Measurements from ENCODE around the gene TARS3.
"Not testable (repeated sequence)": the region's sequence is repeated elsewhere in the genome, so short reads cannot be mapped to it uniquely, and the experiment has no call there.

The TARS3 gene

DNA sequence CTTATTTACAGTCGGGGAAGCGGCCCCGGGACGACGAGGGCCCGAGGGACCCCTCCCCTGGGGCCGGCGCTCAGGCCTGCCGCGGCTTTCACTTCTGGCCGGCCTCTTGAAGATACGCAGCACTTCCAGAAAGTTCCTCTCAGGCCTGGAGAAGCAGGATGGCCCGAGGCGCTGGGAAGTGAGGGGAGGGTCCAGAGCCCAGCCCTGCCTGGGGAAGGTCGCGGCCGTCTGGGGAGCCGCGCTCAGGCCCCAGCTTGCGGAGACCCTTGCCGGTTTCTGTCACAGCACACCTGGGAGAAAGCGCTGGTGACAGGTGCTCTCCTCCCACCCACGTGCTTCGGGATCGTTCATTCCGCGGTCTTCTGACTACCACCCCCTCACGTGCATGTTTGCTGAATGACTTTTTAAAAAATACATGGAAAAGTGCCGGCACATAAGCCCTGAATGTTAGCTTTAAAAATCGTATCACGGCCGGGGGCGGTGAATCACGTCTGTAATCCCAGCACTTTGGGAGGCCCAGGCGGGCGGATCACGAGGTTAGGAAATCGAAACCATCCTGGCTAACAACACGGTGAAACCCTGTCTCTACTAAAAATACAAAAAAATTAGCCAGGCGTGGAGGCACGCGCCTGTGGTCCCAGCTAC is 71.4 kb downstream of the TARS3 start:
- peak; percentile 39 for DNase-seq

DNA sequence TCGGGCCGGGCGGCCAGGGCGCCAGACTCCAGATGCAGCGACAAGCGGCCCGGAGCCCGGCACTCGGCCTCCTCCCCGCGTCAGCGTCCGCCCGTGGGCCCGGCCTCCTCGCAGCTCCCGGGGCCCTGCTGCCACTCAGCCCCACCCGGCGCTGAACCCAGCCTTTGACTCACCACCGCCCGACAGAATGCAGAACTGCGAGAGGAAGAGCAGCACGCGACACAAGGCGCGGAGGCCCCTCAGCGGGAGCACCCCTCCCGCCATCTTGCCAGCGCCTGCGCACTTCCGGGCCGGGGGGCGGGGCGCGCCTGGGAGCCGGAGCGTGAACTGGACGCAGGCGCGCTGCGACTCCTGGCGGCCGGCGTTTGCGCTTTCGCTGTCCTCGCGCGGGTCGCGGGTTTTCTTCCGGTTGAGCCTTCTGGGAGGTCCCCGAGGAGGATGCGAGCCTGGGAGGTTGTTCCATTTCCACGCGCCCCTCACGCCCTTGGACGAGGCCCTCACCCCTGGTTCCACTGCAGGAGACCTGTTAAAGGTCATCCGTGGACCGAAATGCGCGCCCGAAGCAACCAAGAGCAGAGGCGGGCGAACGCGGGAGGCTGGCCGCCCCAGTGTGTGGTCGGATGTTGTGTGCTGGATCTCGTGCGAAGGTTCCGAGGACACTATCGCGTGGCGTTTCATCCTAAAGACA is 72.0 kb downstream of the TARS3 start, which contains the start of gene TM2D3:
TM2D3 (minus strand) TSS at position 284 of the 688 bp plus-strand sequence; CDS start at position 264, 20 bp downstream.
- peak; percentile 91 for DNase-seq

DNA sequence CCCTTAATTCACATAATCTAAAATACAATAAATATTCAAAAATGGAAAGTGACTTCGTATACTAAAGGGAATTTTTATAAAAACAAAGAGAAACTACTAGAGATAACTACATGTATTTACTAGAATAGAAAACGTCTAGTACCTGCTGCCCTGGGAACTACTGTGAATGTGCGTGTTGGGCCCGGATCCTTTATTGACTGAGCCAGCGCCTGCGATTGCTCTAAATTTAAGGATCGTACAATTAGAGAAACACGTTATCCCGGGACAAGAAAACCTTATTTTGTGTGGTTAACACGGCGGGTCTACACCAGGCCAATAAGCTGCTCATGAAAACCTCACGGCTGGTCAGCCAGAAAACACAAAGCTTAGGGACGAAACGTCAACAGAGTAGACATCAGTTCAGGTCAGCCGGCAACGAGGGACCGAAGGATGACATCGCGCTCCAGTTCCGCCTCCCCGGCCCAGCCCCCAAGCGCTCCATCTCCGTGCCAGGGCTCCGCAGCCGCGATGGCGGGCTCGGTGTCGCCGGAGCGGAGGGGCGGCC is 72.6 kb downstream of the TARS3 start:
- DNase-seq = peak; percentile 64

DNA sequence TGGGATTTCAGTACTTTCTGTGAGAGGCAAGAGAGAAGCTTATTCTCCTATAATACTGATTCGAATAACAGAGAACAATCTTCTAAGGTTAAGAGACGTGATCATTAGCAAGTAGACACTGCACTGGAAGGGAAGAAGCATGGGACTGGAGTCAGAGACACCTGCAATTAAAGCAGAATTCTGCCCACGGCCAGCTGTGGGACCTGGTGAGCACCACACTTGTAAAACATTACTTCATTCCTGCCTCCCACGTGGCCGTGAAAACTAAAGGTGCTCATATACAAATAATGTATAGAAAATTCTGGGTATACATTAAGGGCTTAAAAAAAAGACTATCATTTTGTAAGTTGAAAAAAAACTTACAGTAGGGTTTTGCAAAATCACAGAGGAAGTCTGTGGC is 74.1 kb downstream of the TARS3 start:
- DNase-seq = no peak

- DNase-seq = no peak
Measured at GRCh38 chr15:101648356-101648755, 75.9 kb downstream of the TARS3 start.

- DNase-seq = no peak
Measured at GRCh38 chr15:101647251-101647650, 77.0 kb downstream of the TARS3 start.

DNA sequence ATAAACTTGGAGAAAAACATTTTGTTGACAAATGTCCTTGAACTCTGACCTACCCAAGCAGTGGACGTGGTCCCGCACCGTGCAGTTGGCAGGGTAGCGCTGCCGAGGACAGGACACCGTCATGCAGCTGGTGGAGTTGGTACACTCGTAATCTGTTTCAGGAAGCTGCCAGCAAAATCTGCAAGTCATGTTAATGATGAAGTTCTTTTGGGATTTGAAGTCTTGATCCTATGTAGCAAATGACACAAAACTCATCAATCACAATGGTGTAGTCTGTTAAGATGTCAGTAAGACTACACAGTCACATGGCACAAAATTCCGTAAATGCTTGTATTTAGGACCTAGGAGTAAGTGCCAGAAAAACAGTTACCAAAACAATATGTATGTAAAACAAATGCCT is 77.6 kb downstream of the TARS3 start:
- DNase-seq = no peak

GRCh38 chr15:101642361-101642760 is 81.9 kb downstream of the TARS3 start:
- DNase-seq = no peak

DNA sequence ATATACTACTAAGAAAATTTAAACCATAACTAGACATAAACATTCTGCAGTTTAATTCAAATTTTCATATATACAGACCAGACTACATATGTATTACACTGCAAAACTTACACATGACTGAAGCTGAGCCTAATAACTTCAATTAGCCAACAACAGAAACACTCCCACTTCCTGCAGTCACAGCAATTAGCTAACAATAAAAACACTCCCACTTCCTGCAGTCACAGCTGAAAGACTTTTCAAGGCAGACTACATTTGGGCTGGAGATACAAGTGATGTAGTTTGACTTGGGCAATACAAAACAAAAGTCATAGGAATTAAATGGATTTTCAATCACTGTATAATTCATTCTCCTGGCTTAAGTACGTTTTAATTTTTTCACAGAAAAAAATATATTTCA is 82.4 kb downstream of the TARS3 start:
- DNase-seq = no peak

DNA sequence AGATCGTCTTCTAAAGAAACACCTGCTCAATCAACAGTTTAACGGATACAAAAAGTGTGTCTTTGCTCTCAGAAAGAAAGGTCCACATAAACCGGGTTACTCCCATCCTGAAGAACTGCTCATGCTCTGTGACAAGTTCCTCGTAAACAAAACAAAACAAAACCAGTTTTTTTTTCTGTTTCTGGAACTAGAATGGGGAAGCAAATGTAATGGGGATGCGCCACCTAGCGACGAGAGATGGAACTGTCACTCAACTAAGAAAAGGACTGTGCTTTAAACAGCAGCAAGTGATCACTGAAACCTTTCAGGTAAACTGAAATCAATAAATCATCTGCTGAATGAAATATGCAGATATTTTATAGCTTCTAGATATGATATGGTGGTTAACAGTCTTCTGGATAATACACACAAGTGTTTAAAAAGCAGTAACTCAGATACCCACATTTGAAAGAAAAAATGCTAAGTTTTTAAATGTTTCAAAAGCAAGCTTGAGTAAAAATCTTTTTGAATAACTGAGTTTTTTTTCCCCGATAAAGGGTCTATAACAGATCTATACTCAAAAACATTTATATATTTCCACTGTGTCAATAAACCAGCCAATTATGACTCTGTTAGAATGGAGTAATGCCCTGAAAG is 83.0 kb downstream of the TARS3 start:
- DNase-seq = peak; percentile 81

GRCh38 chr15:101639667-101640066 is 84.6 kb downstream of the TARS3 start:
- DNase-seq = no peak

- no peak for DNase-seq
Measured at GRCh38 chr15:101637919-101638318, 86.4 kb downstream of the TARS3 start.

GRCh38 chr15:101637516-101637915 is 86.8 kb downstream of the TARS3 start:
- DNase-seq = no peak

GRCh38 chr15:101637038-101637437 is 87.2 kb downstream of the TARS3 start:
- no peak for DNase-seq

GRCh38 chr15:101635944-101636727 is 88.1 kb downstream of the TARS3 start:
- DNase-seq = no peak

DNA sequence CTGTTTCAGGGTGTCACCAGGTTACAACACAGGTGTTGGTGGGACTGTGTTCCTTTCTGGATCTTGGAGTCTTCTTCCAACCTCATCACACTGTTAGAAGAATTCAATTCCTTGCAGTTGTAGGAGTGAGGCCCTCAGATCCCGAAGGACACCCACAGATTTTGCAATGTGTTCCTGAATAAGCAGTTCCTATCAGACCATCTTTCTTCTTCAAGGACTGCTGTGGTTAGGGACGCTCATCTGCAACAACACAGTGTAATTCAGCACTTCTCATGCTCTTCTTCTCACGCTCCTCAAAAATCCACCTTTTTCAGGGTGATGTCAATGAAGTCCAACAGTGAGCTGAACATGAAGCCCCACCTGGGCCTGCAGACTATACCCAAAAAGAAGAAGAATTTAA is 90.9 kb downstream of the TARS3 start:
- no peak for DNase-seq

- not testable (repeated sequence) for DNase-seq
Measured at GRCh38 chr15:101626729-101627128, 97.5 kb downstream of the TARS3 start.

- no peak for DNase-seq
Measured at GRCh38 chr15:101625980-101626379, 98.3 kb downstream of the TARS3 start.

DNA sequence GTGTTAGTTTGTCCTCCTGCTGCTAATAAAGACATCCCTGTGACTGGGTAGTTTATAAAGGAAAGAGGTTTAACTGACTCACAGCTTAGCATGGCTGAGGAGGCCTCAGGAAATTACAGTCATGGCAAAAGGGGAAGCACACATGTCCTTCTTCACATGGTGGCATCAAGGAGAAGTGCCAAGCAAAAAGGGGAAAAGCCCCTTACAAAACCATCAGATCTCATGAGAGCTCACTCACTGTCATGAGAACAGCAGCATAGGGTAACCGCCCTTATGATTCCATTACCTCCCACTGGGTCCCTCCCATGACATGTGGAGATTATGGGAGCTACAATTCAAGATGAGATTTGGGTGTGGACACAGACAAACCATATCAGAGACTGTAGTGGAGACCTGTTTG is 99.1 kb downstream of the TARS3 start:
- no peak for DNase-seq

- DNase-seq = no peak
Measured at GRCh38 chr15:101623367-101624304, 100.6 kb downstream of the TARS3 start.

DNA sequence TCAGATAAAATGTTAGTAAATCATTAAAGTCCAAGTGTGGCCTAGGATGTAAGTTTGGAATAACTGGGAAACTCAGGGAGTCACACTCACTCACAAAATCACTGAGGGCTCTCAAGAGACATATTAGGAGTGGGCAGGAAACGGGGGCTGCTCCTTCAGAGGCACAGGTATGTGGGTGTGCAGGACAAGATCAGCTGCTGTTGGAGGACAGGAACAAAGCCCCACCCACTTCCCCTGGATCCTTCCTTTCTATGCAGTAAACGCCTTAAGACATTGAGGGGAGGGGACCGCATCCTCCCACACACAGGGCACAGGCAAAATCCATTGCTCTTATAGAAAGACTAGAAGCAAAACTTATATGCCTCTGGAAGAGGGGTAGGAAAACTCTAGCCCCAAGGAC is 102.3 kb downstream of the TARS3 start:
- DNase-seq = no peak

DNA sequence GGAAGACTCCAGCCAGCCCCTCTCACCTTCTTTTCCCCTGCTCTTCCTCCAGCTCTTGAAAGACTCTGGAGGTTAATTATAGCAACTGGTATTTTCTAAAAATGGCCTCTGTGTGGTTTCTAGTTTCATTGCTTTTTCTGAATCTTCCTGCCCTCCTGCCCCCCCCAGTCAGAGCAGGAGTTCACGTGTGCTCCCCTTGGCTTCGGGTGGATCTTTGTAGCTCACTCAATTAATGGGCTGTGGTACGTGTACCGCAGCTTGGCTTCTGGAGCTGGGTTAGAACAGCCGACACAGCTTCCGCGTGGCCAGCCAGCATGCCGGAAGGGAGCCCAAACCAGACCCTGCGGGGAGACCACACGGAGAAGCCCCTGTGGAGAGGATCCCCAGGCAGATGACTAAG is 103.6 kb downstream of the TARS3 start:
- no peak for DNase-seq
